ENCODE results near the gene CFAP77.
"Not testable (repeated sequence)": the region's sequence is repeated elsewhere in the genome, so short reads cannot be mapped to it uniquely, and the experiment has no call there.

The CFAP77 gene
- total RNA-seq, result 0 reads per million in 3 experiments

DNA sequence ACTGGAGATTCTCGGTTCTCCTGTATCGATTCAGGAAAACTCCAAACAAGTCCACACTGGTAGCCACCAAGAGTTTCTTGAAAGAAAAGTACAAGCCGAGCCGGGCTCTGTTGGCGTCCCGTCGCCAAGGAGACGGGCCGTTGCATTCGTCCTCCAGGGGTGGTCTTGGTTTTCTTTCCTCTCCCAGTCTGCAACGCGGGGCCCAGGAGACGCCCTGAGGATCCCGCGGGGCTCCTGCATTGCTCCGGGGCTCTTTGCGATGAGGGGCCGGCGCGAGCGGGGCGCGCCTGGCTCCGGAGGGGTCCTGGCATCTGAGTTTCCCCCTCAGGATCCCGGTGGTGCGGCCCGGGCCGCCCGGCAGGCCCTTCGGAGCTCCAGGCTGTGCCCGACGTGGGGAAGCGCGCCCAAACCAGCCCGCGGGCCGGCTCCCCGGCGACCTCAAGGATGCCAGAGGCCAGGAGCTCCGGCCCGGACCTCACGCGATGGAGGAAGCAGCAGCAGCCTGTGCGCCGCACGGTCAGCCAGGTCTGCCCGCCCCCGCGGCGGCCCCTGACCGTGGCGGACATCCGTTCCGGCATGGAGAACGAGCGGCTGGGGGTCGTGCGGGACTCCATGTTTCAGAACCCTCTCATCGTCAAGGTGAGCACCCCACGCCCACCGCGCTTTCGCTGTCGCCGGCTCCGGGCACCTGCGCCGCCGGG is at the start of gene CFAP77:
Gene CFAP77 (plus strand): TSS at position 384 of the 701 bp plus-strand sequence. CDS start 61 bp downstream, at position 445.
- DNase-seq, result no peak

DNA sequence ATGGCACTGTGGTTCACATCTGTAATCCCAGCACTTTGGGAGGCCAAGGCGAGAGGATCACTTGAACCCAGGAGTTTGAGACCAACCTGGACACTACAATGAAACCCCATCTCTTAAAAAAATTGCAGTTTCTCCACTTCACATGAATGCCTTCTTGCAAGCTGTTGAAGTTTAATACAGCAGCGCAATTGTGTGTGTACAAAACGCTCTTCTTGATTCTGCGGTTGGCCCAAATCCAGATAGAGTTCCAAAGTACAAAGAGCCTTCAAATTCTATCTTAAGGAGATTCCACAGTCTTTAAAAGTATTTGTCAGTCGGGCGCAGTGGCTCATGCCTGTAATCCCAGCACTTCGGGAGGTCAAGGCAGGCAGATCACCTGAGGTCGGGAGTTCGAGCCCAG is 45.9 kb upstream of the CFAP77 start:
- no peak for DNase-seq

GRCh38 chr9:132365986-132366385 is 44.0 kb upstream of the CFAP77 start:
- no peak for DNase-seq

DNA sequence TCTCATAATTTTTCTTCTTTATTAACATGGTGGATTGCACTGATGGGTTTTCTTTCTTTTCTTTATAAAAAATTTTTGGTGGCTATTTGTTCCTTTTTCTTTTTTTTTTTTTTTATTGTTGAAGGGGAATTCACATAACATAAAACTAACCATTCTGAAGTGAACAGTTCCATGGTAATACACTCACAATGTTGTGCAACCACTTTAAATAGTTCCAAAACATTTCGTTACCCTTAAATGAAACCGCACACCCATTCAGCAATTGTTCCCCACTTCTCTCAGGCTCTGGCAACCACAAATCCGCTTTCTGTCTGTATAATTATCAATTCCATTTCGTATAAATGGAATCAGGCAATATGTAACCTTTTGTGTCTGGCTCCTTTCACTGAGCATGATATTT is 43.5 kb upstream of the CFAP77 start:
- DNase-seq, result no peak

DNA sequence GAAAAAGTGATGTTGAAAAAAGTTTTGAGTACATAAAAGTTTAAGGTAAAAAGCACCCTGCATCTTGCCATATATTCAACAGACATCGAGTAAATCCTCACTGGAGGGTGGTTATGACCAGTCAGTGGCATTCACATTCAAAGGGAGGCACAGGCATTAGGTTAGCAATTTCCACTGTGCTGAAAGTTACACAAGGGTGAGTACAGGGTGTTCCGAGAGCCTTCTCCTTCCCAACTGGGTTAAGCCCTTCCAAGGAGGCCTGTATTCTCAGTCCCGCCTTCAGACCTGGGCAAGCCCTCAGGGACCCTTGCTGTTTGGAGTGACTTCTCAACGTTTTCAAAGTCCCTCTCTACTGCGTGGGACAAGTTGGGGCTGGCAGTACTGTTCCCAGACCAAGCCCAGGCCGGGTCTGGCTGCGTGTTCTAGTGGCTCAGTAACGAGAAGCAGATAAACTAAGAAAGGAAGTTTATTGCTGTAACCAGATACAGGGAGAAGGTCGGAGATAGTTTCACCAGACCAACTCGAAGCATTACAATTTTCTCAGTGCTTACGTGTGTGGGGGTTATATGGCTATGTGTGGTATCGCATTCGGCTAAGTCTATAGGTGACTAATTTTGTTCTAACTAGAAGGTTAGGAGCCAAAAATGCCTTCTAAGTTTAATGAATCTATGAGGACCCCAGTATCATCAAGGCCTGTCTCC is 42.2 kb upstream of the CFAP77 start:
- no peak for DNase-seq

- no peak for DNase-seq
Observed at GRCh38 chr9:132369421-132369820, 40.6 kb upstream of the CFAP77 start.

DNA sequence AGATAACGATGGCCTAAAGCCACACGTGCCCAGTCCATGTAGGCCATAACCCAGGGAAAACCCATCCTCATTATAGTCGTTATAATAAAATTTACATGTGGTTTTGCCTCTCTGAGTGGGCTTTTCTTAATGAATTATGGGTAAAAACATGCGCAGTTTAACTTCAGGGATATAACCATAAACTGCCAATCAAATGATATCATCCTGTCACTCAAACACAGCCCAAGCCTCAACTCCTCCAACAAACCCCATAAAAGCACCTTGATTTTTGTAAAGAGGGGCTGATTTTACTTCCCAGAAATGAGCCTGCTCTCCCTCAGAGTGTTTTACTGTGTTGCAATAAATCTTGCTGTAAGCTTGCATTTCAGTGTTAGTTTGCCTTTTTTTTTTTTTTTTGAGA is 39.4 kb upstream of the CFAP77 start:
- DNase-seq, result no peak

GRCh38 chr9:132372177-132373095 is 37.6 kb upstream of the CFAP77 start:
- DNase-seq, result no peak

DNA sequence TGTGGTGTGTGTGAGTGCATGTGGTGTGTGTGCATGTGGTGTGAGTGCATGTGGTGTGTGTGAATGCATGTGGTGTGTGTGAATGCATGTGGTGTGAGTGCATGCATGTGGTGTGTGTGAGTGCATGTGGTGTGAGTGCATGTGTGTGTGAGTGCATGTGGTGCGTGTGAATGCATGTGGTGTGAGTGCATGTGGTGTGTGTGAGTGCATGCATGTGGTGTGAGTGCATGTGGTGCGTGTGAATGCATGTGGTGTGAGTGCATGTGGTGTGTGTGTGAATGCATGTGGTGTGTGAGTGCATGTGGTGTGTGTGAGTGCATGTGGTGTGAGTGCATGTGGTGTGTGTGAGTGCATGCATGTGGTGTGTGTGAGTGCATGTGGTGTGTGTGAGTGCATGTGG is 32.2 kb upstream of the CFAP77 start:
- not testable (repeated sequence) for DNase-seq

DNA sequence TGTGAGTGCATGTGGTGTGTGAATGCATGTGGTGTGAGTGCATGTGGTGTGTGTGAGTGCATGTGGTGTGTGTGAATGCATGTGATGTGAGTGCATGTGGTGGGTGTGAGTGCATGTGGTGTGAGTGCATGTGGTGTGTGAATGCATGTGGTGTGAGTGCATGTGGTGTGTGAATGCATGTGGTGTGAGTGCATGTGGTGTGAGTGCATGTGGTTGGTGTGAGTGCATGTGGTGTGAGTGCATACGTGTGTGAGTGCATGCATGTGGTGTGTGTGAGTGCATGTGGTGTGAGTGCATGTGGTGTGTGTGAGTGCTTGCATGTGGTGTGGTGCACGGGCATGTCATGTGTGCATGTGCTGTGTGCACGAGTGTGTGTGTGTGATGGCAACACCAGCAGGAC is 31.6 kb upstream of the CFAP77 start:
- not testable (repeated sequence) for DNase-seq

- DNase-seq, result no peak
Observed at GRCh38 chr9:132381966-132382541, 28.0 kb upstream of the CFAP77 start.

DNA sequence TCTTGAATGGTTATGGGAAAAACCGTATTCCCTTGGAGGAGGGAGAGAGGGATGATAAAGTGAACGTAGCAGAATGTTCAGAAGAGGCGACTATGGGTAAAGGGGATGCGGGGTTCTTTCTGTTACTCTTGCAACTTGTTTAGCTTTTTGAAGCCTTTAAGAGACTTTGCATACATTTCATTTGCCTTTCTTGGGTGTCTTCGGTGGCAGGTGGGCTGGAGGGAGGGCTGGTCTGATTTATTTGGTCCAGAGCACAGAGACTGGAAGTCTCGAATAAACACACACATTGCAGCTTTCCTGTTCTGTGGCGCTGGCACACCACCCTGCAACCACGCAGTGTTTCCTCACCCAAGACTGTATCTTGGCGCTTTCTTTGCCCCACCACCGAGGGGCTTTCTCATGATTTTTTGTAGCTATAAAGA is 26.5 kb upstream of the CFAP77 start:
- no peak for DNase-seq

- DNase-seq, result no peak
Observed at GRCh38 chr9:132384376-132384775, 25.6 kb upstream of the CFAP77 start.

DNA sequence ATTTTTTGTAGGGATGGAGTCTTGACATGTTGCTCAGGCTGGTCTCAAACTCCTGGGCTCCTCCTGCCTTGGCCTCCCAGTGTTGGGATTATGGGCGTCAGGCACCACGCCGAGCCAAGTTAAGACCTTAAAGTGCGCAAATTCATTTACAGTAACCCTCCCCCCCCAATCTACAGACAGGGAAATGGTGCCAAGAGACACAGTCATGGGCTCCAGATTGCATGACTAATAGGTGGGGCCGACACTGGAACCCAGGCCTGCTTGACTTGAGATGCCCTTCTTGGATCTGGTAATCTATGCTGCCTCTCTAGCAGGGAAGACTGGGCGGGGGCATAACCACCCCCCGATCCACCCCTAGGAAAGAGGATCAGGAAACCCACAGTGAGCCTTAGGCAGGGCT is 22.9 kb upstream of the CFAP77 start:
- no peak for DNase-seq

- DNase-seq, result no peak
Observed at GRCh38 chr9:132390966-132391365, 19.0 kb upstream of the CFAP77 start.

GRCh38 chr9:132391449-132391848 is 18.6 kb upstream of the CFAP77 start:
- DNase-seq, result no peak

- DNase-seq, result no peak
Observed at GRCh38 chr9:132395560-132395959, 14.5 kb upstream of the CFAP77 start.

- no peak for DNase-seq
Observed at GRCh38 chr9:132401824-132402223, 8.2 kb upstream of the CFAP77 start.

DNA sequence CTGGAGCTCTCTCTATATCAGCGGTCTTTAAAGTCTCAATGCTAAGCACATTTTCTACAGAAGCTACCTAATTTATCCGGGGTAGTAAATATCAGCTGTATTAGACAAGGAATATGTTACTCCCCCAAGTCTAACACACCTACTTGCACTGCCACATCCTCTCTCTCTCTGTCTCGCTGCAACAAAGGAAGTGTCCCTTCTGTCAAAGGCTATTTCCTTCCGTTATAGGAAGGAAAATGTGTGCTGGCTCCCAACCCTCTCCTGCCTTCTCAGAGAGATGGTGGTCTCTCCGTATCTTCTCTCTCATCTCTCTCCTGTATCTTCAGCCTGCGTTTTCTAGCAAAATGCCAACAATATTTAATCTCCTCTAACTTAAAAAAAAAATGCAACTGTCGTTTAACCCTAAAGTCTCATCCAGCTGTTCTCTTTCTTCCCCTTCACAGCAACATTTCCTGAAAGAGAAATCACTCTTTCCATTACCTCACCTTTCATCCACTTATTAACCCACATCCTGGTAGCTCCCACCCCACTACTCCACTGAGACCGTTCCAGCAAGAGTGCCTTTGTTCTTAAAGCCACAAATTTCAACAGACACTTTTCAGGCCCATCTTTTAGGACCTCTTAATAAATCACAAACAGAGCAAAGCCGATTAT is 5.7 kb upstream of the CFAP77 start:
- peak; percentile 23 for DNase-seq

DNA sequence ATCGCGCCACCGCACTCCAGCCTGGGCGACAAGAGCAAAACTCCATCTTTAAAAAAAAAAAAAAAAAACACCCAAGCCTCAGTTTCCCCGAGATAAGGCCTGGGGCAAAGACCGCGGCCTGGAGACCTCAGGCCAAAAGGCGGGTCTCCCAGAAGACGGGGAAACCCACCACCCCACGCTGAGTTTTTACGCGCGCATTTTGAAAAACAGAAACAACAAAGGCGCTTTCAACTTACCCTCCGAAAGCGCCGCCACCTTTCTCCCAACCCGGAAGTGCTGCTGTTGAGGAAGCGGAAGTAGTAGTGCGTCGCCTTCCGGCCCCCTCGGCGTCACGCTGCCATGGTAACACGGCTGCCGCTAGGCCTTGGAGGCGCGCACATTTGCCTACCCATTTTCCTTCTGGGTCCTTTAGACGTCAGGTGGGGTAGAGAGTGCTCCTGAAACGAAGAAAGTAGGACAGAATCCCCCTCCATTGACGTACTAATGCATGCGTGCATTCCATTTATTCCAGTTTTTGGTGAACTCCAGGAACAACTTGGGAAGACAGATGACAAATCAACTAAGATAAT is 3.4 kb upstream of the CFAP77 start, which contains the start of gene TTF1:
Gene TTF1 (minus strand): TSS at position 287 of the 569 bp plus-strand sequence. CDS start 4,019 bp downstream, outside the sequence.
- peak; percentile 94 for DNase-seq

DNA sequence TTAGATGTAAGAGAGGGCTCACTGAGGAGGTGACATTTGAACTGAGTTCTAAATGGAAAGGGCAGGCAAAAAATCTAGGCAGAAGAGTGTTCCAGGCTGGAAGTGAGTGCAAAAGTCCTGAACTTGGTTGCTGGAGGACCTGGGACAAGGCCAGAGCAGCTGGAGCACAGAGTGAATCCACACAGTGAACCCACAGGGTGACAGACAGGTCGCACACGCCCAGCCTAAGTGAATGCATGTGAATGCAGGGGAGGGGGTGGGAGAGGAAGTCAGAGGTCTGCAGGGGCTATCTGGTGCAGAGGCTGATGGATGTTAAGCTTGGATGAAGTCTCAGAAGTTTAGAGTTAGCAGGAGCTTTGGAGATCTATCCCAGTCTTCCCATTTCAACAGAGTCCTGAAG is 2.8 kb upstream of the CFAP77 start:
- DNase-seq, result no peak

DNA sequence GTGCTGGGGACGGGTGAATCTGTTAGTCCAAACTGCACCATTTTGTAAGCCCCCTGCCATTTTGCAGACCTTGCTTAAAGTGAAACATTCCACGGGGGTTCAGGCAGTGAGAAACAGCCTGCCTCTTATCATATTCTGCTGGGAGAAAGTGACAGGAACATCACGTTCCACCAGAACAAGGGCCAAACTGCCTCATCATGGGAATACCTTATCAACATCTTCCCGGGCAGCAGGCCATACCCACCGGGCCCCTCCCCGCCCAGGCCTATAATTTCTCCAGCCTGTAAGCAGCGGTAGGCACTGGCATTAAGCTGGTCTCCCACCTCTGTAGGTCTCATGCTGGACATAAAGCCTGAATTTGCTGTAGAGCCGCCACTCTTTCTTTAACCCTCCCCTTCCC is 1.5 kb upstream of the CFAP77 start:
- DNase-seq, result no peak
